GM18909 (cell line): ENCODE data around the gene MCMBP.
"Not testable (repeated sequence)": the region's sequence is repeated elsewhere in the genome, so short reads cannot be mapped to it uniquely, and the experiment has no call there.

ENCODE experiments used
- ATAC-seq: cut with Tn5 transposase; IDR thresholded peaks from one replicate; pipeline ENCODE4 v1.9.1; 2021; ENCODE audit warnings: mild to moderate bottlenecking; ENCODE audit not compliant: unreplicated experiment, poor library complexity

Gene MCMBP

GRCh38 chr10:119883901-119884611 is 11.4 kb upstream of the MCMBP start:
- not testable (repeated sequence) for ATAC-seq

GRCh38 chr10:119878524-119878923 is 5.9 kb upstream of the MCMBP start:
- ATAC-seq, result no peak

- peak; percentile 91 for ATAC-seq
These were observed 428 bp upstream of the MCMBP start for GRCh38 chr10:119872860-119873681.

- ATAC-seq, result peak; percentile 37
These were observed 598 bp downstream of the MCMBP start for GRCh38 chr10:119871881-119872609.

- not testable (repeated sequence) for ATAC-seq
These were observed 3.2 kb downstream of the MCMBP start for GRCh38 chr10:119869398-119869797.

- no peak for ATAC-seq
These were observed 5.3 kb downstream of the MCMBP start for GRCh38 chr10:119867317-119867716.

- ATAC-seq, result no peak
These were observed 6.9 kb downstream of the MCMBP start for GRCh38 chr10:119865699-119866240.

- no peak for ATAC-seq
These were observed 8.6 kb downstream of the MCMBP start for GRCh38 chr10:119863951-119864565.

GRCh38 chr10:119862524-119862923 is 10.1 kb downstream of the MCMBP start:
- no peak for ATAC-seq

- ATAC-seq, result no peak
These were observed 11.6 kb downstream of the MCMBP start for GRCh38 chr10:119860866-119861607.

GRCh38 chr10:119859420-119860258 is 13.0 kb downstream of the MCMBP start:
- ATAC-seq, result peak; percentile 42

- no peak for ATAC-seq
These were observed 14.6 kb downstream of the MCMBP start for GRCh38 chr10:119858063-119858462.

GRCh38 chr10:119853574-119853973 is 19.1 kb downstream of the MCMBP start:
- no peak for ATAC-seq

GRCh38 chr10:119852822-119853221 is 19.8 kb downstream of the MCMBP start:
- ATAC-seq, result no peak

GRCh38 chr10:119852277-119852676 is 20.4 kb downstream of the MCMBP start:
- no peak for ATAC-seq

- no peak for ATAC-seq
These were observed 22.7 kb downstream of the MCMBP start for GRCh38 chr10:119849944-119850343.

- ATAC-seq, result no peak
These were observed 23.4 kb downstream of the MCMBP start for GRCh38 chr10:119849031-119849789.

GRCh38 chr10:119845656-119846055 is 27.0 kb downstream of the MCMBP start:
- ATAC-seq, result no peak
